ENCODE data around the gene SLC26A1.

SLC26A1 gene

GRCh38 chr4:1030031-1030430, 36.8 kb upstream of the SLC26A1 start:
- no peak for DNase-seq
- in situ Hi-C loops (cut with MboI; ENCODE audit: low pct_unique_long_range_greater_than_20kb, low sequenced_read_pairs) = no loop called here

- in situ Hi-C loops (cut with MboI; ENCODE audit: low pct_unique_long_range_greater_than_20kb, low sequenced_read_pairs) = no loop called here
- DNase-seq = no peak
These were observed 36.3 kb upstream of the SLC26A1 start for GRCh38 chr4:1029529-1029928.

DNA sequence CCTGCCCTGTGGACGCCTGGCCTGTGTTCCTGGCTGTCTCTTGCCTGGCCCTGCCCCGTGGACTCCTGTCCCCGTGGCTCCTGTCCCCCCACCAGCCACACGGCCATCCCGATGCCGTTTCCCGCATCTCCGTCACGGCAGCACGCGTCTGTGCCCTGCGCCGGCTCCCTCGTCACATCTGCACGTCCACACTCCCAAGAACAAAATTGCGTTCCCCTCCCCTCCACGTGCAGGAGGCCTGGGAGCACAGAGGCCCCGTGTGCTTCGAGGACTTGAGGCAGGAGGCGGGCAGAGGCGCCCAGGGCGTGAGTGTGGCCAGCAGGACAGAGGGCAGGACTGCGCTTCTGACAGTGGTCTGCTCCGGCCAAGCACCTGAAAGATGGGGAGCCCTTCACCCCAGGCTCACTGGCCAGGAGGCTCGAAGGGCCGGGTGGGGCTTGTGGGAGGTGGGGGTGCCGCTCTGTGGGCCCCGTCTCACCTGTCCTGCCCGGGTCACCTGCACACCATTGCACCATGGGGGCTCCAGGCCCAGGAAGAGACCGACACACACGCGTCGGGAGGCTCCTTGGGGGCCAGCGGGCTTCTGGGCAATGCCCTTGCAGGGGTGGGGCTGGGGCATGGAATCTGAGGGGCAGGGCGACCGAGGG, 35.5 kb upstream of the SLC26A1 start:
- in situ Hi-C loops (cut with MboI; ENCODE audit: low pct_unique_long_range_greater_than_20kb, low sequenced_read_pairs) = no loop called here
- DNase-seq = no peak

DNA sequence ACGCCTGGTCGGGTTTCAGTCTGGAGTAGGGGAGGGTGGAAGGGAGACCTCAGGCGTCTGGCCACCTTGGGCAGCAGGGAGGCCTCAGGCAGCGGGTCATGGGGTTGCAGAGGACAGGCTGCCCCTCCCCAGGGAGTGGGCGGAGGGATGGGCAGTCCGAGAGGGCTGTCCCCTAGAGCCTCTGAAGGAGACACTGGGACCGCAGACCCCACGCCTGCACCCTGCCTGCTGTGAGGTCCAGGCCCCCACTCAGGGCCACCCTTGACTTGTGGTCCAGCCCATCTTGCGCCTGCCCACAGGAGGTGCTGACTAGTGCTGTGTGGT, 34.7 kb upstream of the SLC26A1 start:
- in situ Hi-C loops (cut with MboI; ENCODE audit: low pct_unique_long_range_greater_than_20kb, low sequenced_read_pairs) = no loop called here
- no peak for DNase-seq

DNA sequence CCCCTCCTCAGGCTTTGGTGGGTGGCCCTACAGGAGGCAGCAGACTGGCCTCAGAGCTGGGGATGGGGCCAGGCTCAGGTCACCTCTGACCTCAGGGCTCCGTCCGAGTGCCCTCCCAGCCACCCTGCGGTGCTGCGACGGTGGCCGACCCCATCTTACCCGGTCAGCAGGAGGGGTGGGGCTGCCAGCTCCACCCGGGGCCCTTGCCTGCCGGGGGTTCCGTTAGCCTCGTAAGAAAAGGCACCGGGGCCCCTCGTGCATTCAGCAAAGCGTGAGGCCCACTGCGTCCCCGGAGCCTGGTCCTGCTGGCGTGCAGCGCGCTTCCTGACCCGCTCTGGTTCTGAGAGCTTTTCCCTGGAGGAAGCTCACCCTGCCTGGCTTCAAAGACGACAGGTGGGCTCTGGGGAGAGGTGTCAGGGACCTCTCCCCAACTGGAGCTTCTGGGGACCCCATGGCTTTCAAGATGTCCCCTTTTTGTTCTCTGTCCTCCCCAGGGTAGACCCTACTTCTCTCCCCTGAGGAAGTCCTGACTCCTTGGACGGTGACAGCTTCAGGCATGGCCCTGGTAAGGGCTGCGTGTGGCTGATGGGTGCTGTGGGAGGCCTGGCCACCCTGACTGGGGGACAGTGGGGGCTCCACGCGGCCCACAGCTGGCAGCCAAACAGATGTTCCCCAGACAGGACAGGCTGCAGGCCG, 34.2 kb upstream of the SLC26A1 start:
- in situ Hi-C loops (cut with MboI; ENCODE audit: low pct_unique_long_range_greater_than_20kb, low sequenced_read_pairs) = no loop called here
- no peak for DNase-seq

GRCh38 chr4:1026115-1026514, 32.9 kb upstream of the SLC26A1 start:
- no peak for DNase-seq
- in situ Hi-C loops (cut with MboI; ENCODE audit: low pct_unique_long_range_greater_than_20kb, low sequenced_read_pairs) = no loop called here

DNA sequence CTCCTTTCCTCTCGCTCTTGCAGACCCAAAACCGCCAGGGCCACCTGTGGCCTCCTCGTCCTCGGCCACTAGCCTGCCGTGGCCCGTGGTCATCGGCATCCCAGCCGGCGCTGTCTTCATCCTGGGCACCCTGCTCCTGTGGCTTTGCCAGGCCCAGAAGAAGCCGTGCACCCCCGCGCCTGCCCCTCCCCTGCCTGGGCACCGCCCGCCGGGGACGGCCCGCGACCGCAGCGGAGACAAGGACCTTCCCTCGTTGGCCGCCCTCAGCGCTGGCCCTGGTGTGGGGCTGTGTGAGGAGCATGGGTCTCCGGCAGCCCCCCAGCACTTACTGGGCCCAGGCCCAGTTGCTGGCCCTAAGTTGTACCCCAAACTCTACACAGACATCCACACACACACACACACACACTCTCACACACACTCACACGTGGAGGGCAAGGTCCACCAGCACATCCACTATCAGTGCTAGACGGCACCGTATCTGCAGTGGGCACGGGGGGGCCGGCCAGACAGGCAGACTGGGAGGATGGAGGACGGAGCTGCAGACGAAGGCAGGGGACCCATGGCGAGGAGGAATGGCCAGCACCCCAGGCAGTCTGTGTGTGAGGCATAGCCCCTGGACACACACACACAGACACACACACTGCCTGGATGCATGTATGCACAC, 31.8 kb upstream of the SLC26A1 start:
- no peak for DNase-seq
- in situ Hi-C loops (cut with MboI; ENCODE audit: low pct_unique_long_range_greater_than_20kb, low sequenced_read_pairs) = no loop called here

GRCh38 chr4:1023895-1024740, 30.9 kb upstream of the SLC26A1 start:
- in situ Hi-C loops (cut with MboI; ENCODE audit: low pct_unique_long_range_greater_than_20kb, low sequenced_read_pairs) = no loop called here
- DNase-seq = no peak

- in situ Hi-C loops (cut with MboI; ENCODE audit: low pct_unique_long_range_greater_than_20kb, low sequenced_read_pairs) = no loop called here
These were observed 30.0 kb upstream of the SLC26A1 start for GRCh38 chr4:1023075-1023640.

GRCh38 chr4:1022739-1023066, 29.5 kb upstream of the SLC26A1 start:
- in situ Hi-C loops (cut with MboI; ENCODE audit: low pct_unique_long_range_greater_than_20kb, low sequenced_read_pairs) = no loop called here
- DNase-seq = no peak

More at GRCh38 chr4:1023075-1023640, 30.0 kb upstream of the SLC26A1 start:
- no peak for DNase-seq

GRCh38 chr4:1022051-1022738, 29.0 kb upstream of the SLC26A1 start:
- in situ Hi-C loops (cut with MboI; ENCODE audit: low pct_unique_long_range_greater_than_20kb, low sequenced_read_pairs) = no loop called here
- DNase-seq = no peak

GRCh38 chr4:1021386-1022050, 28.3 kb upstream of the SLC26A1 start:
- no peak for DNase-seq

DNA sequence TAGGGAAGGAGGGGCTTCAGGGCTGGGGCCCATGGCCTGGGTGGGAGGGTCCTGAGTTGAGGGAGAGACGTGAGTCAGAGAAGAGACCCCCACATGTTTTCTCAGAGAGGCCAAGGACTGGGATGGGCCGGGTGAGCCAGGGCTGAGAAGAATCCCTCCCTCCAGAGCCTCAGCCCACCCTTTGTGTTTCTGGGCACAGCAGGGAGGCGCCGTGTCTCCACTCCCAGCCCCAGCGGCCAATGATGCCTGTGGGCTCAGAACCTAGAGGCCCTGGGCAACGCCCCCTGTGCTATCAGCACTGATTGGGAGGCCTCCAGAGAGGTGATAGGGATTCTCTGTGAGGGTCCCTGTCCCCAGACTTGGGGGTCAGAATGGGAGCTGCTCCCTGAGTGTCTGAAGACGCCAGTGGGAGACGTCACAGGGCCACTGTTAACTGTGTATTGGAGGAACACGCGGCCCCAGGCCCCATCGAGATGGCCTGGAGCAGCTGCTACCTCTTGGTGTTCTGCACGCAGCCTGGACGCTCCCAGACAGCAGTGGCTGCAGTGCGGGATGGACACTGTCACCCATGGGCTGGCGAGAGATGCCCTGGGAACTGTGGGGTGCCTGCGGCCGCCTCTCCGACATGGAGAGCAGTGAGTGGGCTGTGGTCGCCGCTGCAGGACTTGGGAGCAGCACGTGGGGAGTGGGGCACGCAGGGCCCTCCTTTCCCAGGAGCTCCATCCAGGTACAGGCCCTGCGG, 26.7 kb upstream of the SLC26A1 start:
- in situ Hi-C loops (cut with MboI; ENCODE audit: low pct_unique_long_range_greater_than_20kb, low sequenced_read_pairs) = no loop called here

More at GRCh38 chr4:1021386-1022050, 28.3 kb upstream of the SLC26A1 start:
- in situ Hi-C loops (cut with MboI; ENCODE audit: low pct_unique_long_range_greater_than_20kb, low sequenced_read_pairs) = no loop called here

GRCh38 chr4:1019320-1019719, 26.1 kb upstream of the SLC26A1 start:
- in situ Hi-C loops (cut with MboI; ENCODE audit: low pct_unique_long_range_greater_than_20kb, low sequenced_read_pairs) = no loop called here
- no peak for DNase-seq

More for the DNA sequence above, 26.7 kb upstream of the SLC26A1 start:
- no peak for DNase-seq

DNA sequence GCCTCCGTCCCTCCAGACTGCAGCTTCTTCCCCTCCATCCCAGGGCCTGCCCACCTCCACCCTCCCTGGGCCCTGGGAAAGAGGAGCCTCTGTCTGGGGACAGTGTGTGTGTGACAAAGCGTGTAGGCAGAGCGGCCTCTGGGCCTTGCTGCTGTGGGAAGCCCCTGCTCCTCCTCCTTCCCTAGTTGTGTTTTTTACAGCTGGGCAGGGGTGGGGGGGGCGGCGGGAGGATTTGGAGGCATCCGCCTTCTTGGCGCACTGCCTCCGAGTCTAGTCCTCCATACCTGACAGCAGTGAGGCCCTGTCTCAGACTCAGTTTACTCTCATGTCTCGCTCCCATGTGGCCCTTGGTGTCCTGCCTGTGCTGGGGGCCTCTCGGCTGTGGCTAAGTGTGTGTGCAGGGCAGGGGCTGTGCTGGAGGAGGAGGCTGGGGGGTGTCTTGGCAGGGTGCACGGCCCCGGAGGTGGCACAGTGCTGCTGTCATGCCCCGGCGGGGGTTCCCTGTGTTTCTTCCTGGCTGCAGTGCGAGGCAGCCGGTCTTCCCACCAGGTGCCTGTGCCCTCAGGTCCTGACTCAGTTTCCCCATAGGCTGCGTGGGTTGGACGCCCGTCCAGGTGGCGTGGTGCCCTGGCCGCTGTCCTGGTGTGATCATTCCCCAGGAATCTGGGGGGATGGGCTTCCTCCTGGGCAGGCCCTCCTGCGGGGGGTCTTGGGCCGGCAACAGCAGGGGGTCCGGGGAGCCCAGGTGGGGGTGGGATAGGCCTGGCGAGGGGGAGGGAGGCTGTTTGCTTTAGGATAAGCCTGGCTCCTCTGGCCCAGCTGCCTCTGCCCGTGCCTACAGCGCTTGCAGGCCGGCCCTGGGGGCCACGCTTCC, 25.2 kb upstream of the SLC26A1 start:
- in situ Hi-C loops (cut with MboI; ENCODE audit: low pct_unique_long_range_greater_than_20kb, low sequenced_read_pairs) = no loop called here

DNA sequence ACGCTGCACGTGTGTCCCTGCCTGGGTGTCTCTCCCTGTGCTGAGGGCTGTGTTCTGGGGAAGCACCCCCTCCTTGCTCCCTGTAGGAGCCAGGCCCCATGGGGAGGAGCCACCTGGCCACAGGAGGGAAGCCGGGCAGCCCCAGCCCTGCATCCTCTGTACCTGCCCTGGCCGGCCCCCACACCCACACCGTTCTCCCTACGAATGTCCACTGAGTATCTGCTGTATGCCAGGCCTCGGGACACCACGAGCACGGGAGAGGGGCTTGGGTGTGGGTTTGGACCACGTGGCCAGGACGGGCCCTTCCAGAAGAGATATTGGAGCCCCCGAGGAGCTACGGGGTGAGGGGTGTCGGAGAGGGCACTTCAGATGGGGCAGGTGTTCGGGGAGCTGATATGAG, 24.5 kb upstream of the SLC26A1 start:
- in situ Hi-C loops (cut with MboI; ENCODE audit: low pct_unique_long_range_greater_than_20kb, low sequenced_read_pairs) = no loop called here
- no peak for DNase-seq

More for the DNA sequence above, 25.2 kb upstream of the SLC26A1 start:
- no peak for DNase-seq

DNA sequence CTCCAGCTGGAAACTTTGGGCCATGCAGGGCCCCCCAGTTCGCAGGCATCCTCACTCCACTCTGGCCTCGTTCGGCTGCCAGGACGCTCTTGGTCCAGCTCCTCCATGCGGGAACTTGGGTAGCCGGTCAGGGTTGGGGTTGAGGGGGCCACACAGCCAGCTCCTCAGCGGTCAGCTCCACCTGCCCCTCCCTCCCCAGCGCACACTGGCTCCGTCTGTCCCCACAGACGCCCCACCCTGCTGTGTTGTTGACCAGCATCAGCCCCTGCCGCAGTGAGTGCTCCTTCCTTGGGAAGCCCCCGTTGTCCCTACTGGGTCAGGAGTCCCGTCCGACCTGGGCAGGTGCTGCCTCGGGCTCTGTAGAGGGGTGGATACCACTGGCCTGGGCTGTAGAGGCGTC, 24.0 kb upstream of the SLC26A1 start:
- no peak for DNase-seq
- in situ Hi-C loops (cut with MboI; ENCODE audit: low pct_unique_long_range_greater_than_20kb, low sequenced_read_pairs) = no loop called here

Data from KBM-7 (cell line).